Endothelial cell of umbilical vein (primary cell): ENCODE measurements around the gene IRF2. TPM values are rescaled to one million over a fixed set of nuclear protein-coding genes. Genes with fewer than 3 reads are reported as not detected.

Experiments
- BruUV-seq: library from RNA; stranded (reverse); fragments of 400-500 nt; replicated peaks from 2 replicates; lab custom pipeline; 2021; lab: Mats Ljungman, UMichigan
- CTCF ChIA-PET: fragments of 300-600, 350-600 bp; sonication (Branson Sonifier 250); formaldehyde crosslinking; loops from one replicate; lab custom pipeline; 2021; ENCODE audit warnings: antibody characterized with exemption, inconsistent platforms; lab: Charles Lee
- POLR2A ChIA-PET: fragments of 300-600, 350-600 bp; sonication (Branson Sonifier 250); formaldehyde crosslinking; loops from one replicate; lab custom pipeline; 2021; ENCODE audit warnings: antibody characterized with exemption, inconsistent platforms; lab: Charles Lee
- DNase-seq: peaks from one replicate; pipeline ENCODE4 v3.0.0-alpha.2; 2011; ENCODE audit warnings: low read depth, low spot score
- FAIRE-seq: peaks from 2 replicates; lab custom pipeline; 2011; peaks lifted over from hg19 to GRCh38; lab: Jason Lieb, UNC
- H2AFZ ChIP-seq: 2 replicates; pipeline ENCODE4 v1.6.0; 2012; ENCODE audit warnings: low read depth, low read length, control low read depth, inconsistent platforms
- H3K27ac ChIP-seq: 2 replicates; pipeline ENCODE4 v1.5.1; 2011; ENCODE audit warnings: low read depth, mild to moderate bottlenecking, control low read depth, low read length, moderate library complexity; ENCODE audit not compliant: insufficient read depth
- H3K27me3 ChIP-seq, 2 experiments: 2 replicates each; pipeline versions ENCODE4 v1.6.0 to v1.6.1; 2011; ENCODE audit warnings: low read length in 2 of 2, mixed read lengths in 1 of 2; ENCODE audit not compliant: control insufficient read depth in 2 of 2, insufficient read depth in 2 of 2
- H3K36me3 ChIP-seq, 2 experiments: 2 replicates in 1 of 2; 3 replicates in 1 of 2; pipeline ENCODE4 v1.5.1; 2011; ENCODE audit warnings: low read length in 2 of 2, mild to moderate bottlenecking in 1 of 2, moderate library complexity in 1 of 2; ENCODE audit not compliant: control insufficient read depth in 2 of 2, insufficient read depth in 2 of 2; ENCODE audit errors: extremely low read depth in 1 of 2
- H3K4me1 ChIP-seq: 3 replicates; pipeline ENCODE4 v1.5.1; 2011; ENCODE audit warnings: mild to moderate bottlenecking, low read length; ENCODE audit not compliant: control insufficient read depth, insufficient read depth; ENCODE audit errors: extremely low read depth
- H3K4me2 ChIP-seq: 2 replicates; pipeline ENCODE4 v1.6.1; 2011; ENCODE audit warnings: low read length, control low read depth, mixed read lengths; ENCODE audit not compliant: insufficient read depth
- H3K4me3 ChIP-seq, 3 experiments: fragments of 200-600 bp in 1 of 3; sonication (generic), shearing (Covaris generic) in 1 of 3; replicated peaks in 1 of 3; 2 replicates each; pipeline ENCODE4 v1.5.1; 2011 to 2016; ENCODE audit warnings: control low read depth in 3 of 3, low read length in 3 of 3, mild to moderate bottlenecking in 2 of 3, inconsistent platforms in 1 of 3, low read depth in 1 of 3, moderate library complexity in 1 of 3; ENCODE audit not compliant: insufficient read depth in 1 of 3
- H3K79me2 ChIP-seq: 2 replicates; pipeline ENCODE4 v1.6.0; 2012; ENCODE audit warnings: low read length, inconsistent platforms; ENCODE audit not compliant: control insufficient read depth, insufficient read depth
- H3K9ac ChIP-seq: replicated peaks from 2 replicates; pipeline ENCODE3; 2011; ENCODE audit warnings: low read length, control low read depth; ENCODE audit not compliant: insufficient read depth; ENCODE audit errors: extremely low read depth
- H3K9me1 ChIP-seq: replicated peaks from 3 replicates; pipeline ENCODE4 v1.6.0; 2011; ENCODE audit warnings: mild to moderate bottlenecking, low read length; ENCODE audit not compliant: control insufficient read depth, insufficient read depth; ENCODE audit errors: extremely low read depth
- H3K9me3 ChIP-seq: replicated peaks from 2 replicates; pipeline ENCODE4 v1.5.1; 2012; ENCODE audit warnings: low read length, inconsistent platforms; ENCODE audit not compliant: control insufficient read depth, insufficient read depth
- H4K20me1 ChIP-seq: replicated peaks from 2 replicates; pipeline ENCODE3; 2011; ENCODE audit warnings: mild to moderate bottlenecking, low read length; ENCODE audit not compliant: control insufficient read depth, insufficient read depth; ENCODE audit errors: extremely low read depth
- EZH2 ChIP-seq: IDR thresholded peaks from 2 replicates; pipeline ENCODE4 v1.6.1; 2012; ENCODE audit warnings: borderline replicate concordance, low read depth, mild to moderate bottlenecking, moderate library complexity, low read length, inconsistent platforms; ENCODE audit not compliant: severe bottlenecking
- FOS ChIP-seq: IDR thresholded peaks from 2 replicates; pipeline ENCODE4 v1.6.1; 2011; ENCODE audit warnings: mild to moderate bottlenecking, low read length, moderate library complexity, borderline replicate concordance; ENCODE audit not compliant: insufficient read depth
- GATA2 ChIP-seq: IDR thresholded peaks from 2 replicates; pipeline ENCODE4 v1.7.0; 2011; ENCODE audit warnings: low read depth, mild to moderate bottlenecking, moderate library complexity, mixed read lengths, low read length; ENCODE audit not compliant: insufficient read length, insufficient read depth
- JUN ChIP-seq: IDR thresholded peaks from 2 replicates; pipeline ENCODE4 v1.6.1; 2011; ENCODE audit warnings: borderline replicate concordance, low read depth; ENCODE audit not compliant: insufficient read length, insufficient read depth
- MYC ChIP-seq: IDR thresholded peaks from one replicate; pipeline ENCODE4 v1.6.1; 2011; ENCODE audit warnings: mild to moderate bottlenecking, low read depth, low read length
- POLR2A ChIP-seq: IDR thresholded peaks from 2 replicates; pipeline ENCODE4 v1.6.1; 2012; ENCODE audit warnings: low read depth, mild to moderate bottlenecking, control low read depth, low read length
- POLR2AphosphoS5 ChIP-seq: IDR thresholded peaks from 2 replicates; pipeline ENCODE4 v1.6.1; 2012; ENCODE audit warnings: low read depth, mild to moderate bottlenecking, control low read depth, low read length, moderate library complexity; ENCODE audit not compliant: insufficient read depth
- dilution Hi-C: fragments of 300-500 bp; cut with MboI; formaldehyde crosslinking; loops from one replicate; pipeline ENCODE4 v1.15.0; 2019; ENCODE audit warnings: low sequenced_read_pairs; ENCODE audit not compliant: extremely low pct_ligation_motif_present
- intact Hi-C: fragments of 100-400 bp; cut with micrococcal nuclease; formaldehyde crosslinking; loops from one replicate; pipeline ENCODE4 v1.10.0; 2022
- polyA plus RNA-seq, 4 experiments: library from polyadenylated mRNA; depleted of rRNA in 3 of 4; stranded (reverse) in 3 of 4; unstranded in 1 of 4; fragments of >200 nt; gene quantifications; 2 replicates each; pipeline versions ENCODE4 v1.2.1 to v1.2.3, GENCODE V29; 2011 to 2012; ENCODE audit warnings: missing spikeins in 1 of 4
- total RNA-seq: library from RNA; stranded (reverse); gene quantifications from 2 replicates; pipeline ENCODE4 v1.2.3, GENCODE V29; 2021
- TF ChIP-seq, protein P1 (sequence below): IDR thresholded peaks from 2 replicates; pipeline ENCODE4 v1.6.1; 2011; ENCODE audit not compliant: insufficient read depth, insufficient read length
- TF ChIP-seq, protein P2 (sequence below), 2 donors: IDR thresholded peaks; 1 replicate in 1 of 2; 2 replicates in 1 of 2; pipeline ENCODE4 v1.5.1; 2011; ENCODE audit warnings: low read length in 2 of 2, mild to moderate bottlenecking in 2 of 2, moderate library complexity in 2 of 2, control low read depth in 1 of 2, inconsistent platforms in 1 of 2, low read depth in 1 of 2; ENCODE audit not compliant: insufficient read depth in 1 of 2; ENCODE audit errors: extremely low read depth in 1 of 2

Gene IRF2
- total and polyA plus RNA-seq, 2 donors (not counting 3 experiments of a cell fraction or from before 2014, with no cell fraction given), result 26.9 to 27.6 TPM

DNA sequence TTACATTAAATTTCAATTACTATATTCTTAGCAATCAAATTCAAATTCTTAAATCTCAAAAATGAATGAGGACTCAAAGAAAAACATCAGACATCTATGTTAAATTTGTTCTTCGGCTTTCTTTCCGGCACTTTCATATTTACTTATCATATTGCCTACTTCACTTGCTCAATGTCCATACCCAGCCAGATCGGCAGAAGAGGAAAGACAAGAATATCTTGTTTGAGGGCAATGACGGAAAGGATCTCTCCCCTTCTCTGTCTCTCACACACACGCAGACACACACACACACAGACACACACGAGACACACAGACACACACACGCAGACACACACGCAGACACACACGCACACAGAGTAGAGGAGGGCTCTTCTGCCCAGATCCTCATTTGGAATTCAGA lies 13.2 kb upstream of the IRF2 start:
- no peak overlapping the region for H3K4me3 ChIP-seq
- dilution Hi-C loops, result no loop called here
- no peak overlapping the region for H3K4me2 ChIP-seq
- H3K79me2 ChIP-seq, result no peaks in the 10 kb centered on the region
- no peaks in the 10 kb centered on the region for H3K9me3 ChIP-seq
- TF ChIP-seq POLR2AphosphoS5 (no peak), MYC (no peak), EZH2 (no peak), FOS (no peak), JUN (no peak), POLR2A (no peak), GATA2 (no peak)
- TF ChIP-seq, protein P1, sequence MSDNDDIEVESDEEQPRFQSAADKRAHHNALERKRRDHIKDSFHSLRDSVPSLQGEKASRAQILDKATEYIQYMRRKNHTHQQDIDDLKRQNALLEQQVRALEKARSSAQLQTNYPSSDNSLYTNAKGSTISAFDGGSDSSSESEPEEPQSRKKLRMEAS, result no peak
- TF ChIP-seq, protein P2, sequence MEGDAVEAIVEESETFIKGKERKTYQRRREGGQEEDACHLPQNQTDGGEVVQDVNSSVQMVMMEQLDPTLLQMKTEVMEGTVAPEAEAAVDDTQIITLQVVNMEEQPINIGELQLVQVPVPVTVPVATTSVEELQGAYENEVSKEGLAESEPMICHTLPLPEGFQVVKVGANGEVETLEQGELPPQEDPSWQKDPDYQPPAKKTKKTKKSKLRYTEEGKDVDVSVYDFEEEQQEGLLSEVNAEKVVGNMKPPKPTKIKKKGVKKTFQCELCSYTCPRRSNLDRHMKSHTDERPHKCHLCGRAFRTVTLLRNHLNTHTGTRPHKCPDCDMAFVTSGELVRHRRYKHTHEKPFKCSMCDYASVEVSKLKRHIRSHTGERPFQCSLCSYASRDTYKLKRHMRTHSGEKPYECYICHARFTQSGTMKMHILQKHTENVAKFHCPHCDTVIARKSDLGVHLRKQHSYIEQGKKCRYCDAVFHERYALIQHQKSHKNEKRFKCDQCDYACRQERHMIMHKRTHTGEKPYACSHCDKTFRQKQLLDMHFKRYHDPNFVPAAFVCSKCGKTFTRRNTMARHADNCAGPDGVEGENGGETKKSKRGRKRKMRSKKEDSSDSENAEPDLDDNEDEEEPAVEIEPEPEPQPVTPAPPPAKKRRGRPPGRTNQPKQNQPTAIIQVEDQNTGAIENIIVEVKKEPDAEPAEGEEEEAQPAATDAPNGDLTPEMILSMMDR (IDR thresholded peaks at IDR 0.05; ENCODE audit: extremely low read depth in 1 of 2, insufficient read depth in 1 of 2, low read depth in 1 of 2, low read length in 2 of 2), result no peak
- H3K27me3 ChIP-seq, result peaks cover 0 to 2% of the 10 kb centered on the region in 2 experiments
- intact Hi-C loops, result no loop called here
- FAIRE-seq (no peak), DNase-seq (no peak)
- ChIA-PET CTCF (interaction anchor here (1.4 kb wide), 1 partner anchor 16 kb away, joined by 6 read pairs; no protein-coding TSS in a partner anchor), POLR2A (no interaction called here)
- no peak overlapping the region for H2AFZ ChIP-seq
- no peaks in the 10 kb centered on the region for H3K9me1 ChIP-seq
- no peak overlapping the region for H3K27ac ChIP-seq
- H3K4me1 ChIP-seq, result no peaks in the 10 kb centered on the region
- H3K9ac ChIP-seq, result no peak overlapping the region
- H4K20me1 ChIP-seq, result no peaks in the 10 kb centered on the region
- H3K36me3 ChIP-seq, result no peaks in the 10 kb centered on the region
- BruUV-seq, result no TSS peak
